Superior temporal gyrus (tissue), 1 donor: ENCODE measurements around the gene STIM2.

ENCODE experiments used
- DNase-seq: peaks from one replicate; pipeline ENCODE4 v3.0.0-alpha.2; 2016; ENCODE audit errors: extremely low spot score

Gene STIM2

GRCh38 chr4:27040356-27040755 lies 179.7 kb downstream of the STIM2 start:
- no peak for DNase-seq

- DNase-seq, result no peak
Observed at GRCh38 chr4:27042411-27042810, 181.8 kb downstream of the STIM2 start.

GRCh38 chr4:27043200-27043599 lies 182.6 kb downstream of the STIM2 start:
- no peak for DNase-seq

- DNase-seq, result no peak
Observed at GRCh38 chr4:27046851-27047250, 186.2 kb downstream of the STIM2 start.

- peak; percentile 86 for DNase-seq
Observed at GRCh38 chr4:27048429-27049238, 188.0 kb downstream of the STIM2 start.

- DNase-seq, result no peak
Observed at GRCh38 chr4:27049239-27049829, 188.7 kb downstream of the STIM2 start.

- no peak for DNase-seq
Observed at GRCh38 chr4:27050731-27051130, 190.1 kb downstream of the STIM2 start.

GRCh38 chr4:27055221-27055760 lies 194.7 kb downstream of the STIM2 start:
- DNase-seq, result no peak

GRCh38 chr4:27056281-27056680 lies 195.6 kb downstream of the STIM2 start:
- no peak for DNase-seq

- DNase-seq, result no peak
Observed at GRCh38 chr4:27057053-27057452, 196.4 kb downstream of the STIM2 start.

GRCh38 chr4:27057662-27058061 lies 197.0 kb downstream of the STIM2 start:
- DNase-seq, result no peak

GRCh38 chr4:27058819-27059406 lies 198.3 kb downstream of the STIM2 start:
- no peak for DNase-seq

- DNase-seq, result no peak
Observed at GRCh38 chr4:27059446-27059845, 198.8 kb downstream of the STIM2 start.

- DNase-seq, result no peak
Observed at GRCh38 chr4:27062256-27062655, 201.6 kb downstream of the STIM2 start.

GRCh38 chr4:27066591-27066990 lies 205.9 kb downstream of the STIM2 start:
- DNase-seq, result no peak

GRCh38 chr4:27068151-27068867 lies 207.7 kb downstream of the STIM2 start:
- DNase-seq, result no peak
